ENCODE results near the gene MMAB.
A peak's percentile ranks its signal among the peaks of the same experiment; 100 is the strongest.

Gene MMAB

DNA sequence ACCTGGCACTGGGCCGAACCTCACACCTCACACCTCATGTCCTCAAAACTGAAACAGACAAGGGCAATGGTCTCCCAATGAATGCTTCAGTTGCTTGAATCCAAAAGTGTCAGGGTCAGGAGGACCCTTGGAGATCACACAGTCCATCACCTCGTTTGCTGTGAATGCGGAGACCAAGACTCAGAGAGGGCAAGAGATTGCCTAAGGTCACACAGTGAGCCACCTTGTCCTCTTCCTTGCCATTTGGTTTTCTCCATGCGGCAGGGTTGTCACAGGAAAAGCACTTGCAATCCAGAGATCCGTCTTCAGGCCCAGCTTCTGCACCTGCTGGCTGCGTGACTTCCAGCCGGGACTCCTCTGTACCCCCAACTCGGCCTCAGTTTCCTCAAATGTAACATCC is 28.3 kb upstream of the MMAB start:
- DNase-seq, result no peak

GRCh38 chr12:109600995-109601394 is 27.7 kb upstream of the MMAB start:
- DNase-seq, result no peak

- no peak for DNase-seq
Measured at GRCh38 chr12:109600481-109600880, 27.2 kb upstream of the MMAB start.

DNA sequence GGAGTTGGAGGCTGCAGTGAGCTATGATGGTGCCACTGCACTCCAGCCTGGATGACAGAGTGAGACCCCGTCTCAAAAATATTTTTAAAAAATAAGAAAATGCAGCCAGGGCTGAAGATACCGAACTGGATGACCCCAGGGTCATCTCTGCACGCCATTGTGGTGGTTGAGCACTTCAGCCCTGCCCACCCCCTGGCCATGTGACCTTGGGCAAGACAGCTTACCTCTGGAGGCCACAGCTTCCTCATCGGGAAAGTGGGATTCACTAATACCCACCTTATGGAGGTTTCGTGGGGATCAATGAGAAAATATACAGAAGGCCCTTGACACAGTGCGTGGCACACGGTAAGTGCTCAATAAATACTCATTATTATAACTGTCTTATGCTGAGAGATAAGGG is 25.8 kb upstream of the MMAB start:
- DNase-seq, result no peak

DNA sequence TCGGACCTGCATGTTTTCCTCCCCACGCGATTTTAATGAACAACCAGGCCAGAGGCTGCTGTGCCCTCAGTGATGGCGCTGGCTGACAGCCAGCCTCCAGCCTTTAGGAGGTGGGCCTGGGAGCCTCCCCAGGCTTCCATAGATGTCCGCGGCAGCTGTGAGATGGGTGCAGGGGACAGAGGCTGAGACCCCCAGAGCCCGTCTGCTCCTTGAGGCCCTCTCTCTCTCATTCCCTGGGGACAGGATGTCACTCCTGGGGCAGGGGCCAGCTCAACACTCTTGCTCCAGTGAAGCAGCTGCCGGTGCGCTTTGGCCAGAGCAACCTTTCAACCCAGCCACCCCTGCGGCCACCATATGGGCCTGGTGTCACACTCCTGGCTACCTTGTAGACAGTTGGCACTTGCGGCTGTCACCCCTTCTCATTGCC is 25.1 kb upstream of the MMAB start:
- no peak for DNase-seq

DNA sequence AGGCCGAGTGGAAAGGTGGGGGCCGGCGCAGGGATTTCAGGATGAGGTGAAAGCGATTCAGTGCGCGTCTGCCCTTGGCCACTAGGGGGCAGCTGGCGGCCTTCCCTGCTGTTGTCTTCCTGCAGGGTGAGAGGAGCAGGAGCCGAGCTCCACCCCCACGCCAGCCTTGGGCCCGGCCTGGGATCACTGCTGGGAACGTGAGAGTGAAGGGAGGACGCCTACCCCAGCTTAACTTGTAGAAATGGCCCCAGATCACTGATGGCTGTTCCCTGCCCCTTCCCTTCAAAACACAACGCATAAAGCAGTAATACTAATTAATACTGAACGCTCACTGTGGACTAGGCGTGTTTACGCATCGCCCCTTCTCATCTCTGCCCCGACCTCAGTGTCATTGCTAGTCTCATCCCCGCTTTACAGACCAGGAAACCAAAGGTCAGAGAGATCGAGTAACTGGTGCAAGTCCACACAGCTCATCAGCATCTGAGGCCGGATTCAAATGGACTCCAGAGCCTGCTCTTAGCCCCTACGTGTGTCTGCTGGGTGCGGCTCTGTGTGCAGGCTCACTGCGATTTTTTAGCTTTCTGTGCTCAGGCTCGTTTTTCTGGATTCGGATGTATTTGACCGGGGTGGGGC is 24.6 kb upstream of the MMAB start:
- peak; percentile 59 for DNase-seq

DNA sequence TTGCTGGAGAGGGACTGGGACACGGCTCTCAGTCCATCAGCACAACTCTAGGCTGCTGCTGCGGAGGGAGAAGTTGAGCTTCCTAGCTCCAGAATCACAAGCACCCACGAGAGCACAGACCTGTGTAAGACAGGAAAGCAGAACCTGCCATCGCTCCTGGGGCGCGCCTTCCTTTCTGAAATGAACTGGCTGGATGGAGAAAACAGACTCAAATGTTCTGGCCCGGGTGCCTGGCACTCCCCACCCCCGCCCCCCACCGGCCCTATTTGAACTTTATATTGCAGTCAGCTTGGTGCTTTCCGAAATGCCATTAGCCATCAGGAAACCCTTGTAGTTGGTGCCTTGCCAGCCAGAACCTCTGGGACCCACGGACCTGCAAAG is 24.1 kb upstream of the MMAB start:
- DNase-seq, result no peak

DNA sequence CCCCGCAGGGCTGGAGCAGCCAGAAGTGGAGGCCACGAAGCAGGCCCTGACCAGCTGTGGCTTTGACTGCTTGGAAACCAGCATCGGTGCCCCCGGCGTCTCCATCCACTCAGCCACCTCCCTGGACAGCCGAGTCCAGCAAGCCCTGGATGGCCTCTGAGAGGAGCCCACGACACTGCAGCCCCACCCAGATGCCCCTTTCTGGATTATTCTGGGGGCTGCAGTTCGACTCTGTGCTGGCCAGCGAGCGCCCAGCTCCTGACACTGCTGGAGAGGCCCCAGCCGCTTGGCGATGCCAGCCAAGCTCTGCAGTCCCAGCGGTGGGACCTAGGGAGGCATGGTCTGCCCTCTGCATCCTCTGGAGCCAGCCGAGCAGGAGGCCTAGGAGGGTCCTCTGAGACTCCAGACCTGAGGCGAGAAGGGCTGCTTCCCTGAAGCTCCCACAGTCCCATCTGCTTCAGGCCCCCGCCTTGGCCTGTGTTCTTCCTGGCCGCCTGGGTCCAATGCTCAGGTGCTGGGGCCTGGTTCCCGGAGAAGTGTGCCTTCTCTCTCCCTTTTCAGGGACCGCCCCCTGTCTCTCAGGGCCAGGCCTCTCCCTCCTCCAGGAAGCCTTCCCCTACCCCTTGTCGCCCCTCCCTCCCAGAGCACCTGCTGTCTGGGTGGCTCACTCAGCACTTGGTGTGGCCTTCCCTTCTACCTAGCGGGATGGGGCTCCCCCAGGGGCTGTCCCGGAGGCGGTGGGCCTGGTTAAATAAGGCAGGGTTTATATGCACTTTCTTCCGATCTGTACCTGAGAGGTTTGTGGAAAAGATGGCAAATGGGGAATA is 23.3 kb upstream of the MMAB start:
- no peak for DNase-seq

DNA sequence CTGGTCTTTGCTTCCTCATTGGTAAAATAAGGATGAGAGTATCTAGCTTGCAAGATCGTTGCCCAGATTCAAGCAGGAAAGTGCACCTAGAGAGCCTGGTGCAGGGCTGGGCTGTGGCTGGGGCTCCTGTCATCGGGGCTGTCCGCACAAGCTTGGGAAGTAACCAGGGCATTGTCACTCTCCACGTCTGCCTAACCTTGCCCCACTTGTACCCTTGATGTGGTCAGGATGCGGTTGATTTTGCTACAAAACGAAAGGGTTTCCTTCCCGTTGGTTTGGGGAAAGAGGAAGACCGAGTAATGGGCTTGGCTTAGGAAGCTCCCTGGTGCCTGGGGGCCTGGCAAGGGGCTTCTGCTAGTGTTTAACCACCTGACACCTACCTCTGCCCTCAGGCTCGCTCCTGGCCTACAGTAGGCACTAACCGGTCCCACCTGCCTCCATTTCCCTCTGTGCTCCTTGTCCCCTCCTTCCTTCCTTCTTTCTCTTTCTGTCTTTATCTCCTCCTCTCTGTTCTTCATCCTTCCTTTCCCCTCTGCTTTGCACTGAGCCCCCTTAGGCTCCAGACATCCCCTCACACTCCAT is 22.1 kb upstream of the MMAB start:
- peak; percentile 13 for DNase-seq

DNA sequence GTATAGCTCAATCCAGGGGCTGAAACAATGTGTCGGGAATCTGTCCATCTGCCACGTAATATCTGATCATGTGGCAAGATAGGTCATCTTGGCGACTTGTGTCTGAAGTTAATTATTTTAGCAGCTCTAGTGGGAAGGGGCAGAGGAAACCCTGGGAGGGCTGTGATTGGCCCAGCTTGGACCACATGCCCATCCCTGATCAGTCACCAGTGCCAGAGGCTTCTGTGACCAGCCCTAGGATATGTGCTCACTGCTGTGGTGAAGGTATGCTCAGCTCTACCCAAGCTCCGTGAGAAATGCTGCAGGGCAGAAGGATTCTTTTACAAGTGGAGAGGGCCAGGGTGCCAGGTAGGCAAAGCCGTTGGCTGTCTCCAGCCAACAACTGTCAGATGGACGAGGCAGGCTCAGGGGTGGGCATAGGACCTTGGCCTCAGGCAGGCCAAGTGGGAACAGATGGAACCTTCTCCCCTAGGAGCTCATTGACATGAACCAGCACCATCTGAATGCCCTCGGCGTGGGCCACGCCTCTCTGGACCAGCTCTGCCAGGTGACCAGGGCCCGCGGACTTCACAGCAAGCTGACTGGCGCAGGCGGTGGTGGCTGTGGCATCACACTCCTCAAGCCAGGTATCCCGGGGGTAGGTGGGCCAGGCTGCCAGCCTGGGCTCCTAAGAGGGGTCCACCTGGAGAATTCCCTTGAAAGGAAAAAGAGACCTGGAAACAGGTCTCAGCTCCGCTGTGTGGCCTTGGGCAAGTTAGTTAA is 21.4 kb upstream of the MMAB start:
- no peak for DNase-seq

DNA sequence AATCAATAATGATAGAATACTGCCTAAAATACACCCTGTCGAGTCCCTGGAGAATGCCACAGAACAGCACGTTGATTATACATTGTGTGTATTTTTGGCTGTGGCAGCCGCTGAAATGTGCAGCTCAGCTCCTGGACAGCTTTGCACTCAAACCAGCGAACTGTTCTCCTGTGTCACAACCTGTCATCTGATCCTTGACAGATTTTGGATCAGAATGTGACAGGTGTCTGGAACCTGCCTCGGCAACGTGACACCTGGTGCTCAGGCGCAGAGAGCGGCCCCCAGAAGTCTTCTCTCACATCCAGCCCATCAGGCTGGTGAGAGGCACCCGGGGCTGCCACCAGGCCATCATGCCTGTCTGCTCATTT is 19.6 kb upstream of the MMAB start:
- DNase-seq, result no peak

DNA sequence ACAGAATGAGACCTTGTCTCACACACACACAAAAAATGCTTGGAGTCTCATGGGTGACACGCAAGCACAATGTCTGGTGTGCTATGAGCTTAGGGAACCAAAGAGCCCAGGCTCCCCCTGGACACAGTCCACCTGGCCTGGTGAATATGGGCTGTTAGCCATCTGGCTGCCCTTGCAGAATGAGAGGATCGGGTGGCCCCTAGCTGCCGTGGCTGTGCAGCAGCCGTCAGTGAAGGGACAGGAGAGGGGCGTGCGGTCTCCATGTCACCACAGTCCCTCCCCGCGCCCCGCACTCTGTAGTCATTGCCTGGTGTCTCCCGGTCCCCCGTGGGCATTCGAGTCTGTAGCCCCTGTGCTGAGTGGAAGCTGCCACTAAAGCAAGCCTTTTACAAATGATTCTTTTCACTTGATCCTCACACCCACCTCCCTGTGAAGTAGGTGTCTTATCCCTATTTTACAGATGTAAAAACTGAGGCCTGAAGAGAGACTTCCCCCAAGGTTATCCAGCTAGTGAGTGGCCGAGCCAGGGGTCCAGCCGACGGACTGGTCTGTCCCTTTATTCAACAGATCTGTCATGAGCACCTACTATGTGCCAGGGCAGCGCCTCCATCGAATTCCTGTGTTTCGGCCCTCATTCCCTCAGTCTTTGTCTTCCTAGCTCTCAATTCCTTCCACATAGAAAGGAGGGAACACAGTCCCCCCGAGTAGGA is 19.0 kb upstream of the MMAB start:
- DNase-seq, result no peak

DNA sequence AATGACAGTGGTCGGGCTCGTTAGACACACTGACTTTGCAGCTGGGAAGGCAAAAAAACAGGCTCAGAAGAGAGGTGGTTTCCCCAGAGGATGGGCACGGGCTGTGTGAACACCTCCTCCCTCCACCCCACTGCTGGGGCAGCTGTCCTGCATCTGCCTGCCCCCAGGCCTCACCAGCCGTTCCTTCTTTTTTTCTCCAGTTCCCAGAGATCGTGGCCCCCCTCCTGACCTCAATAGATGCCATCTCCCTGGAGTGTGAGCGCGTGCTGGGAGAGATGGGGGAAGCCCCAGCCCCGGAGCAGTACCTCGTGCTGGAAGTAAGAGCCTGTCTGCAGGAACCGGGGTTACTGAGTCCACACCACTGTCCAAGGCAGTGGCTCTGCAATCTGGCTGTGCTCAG is 17.7 kb upstream of the MMAB start:
- no peak for DNase-seq

GRCh38 chr12:109590566-109590965 is 17.3 kb upstream of the MMAB start:
- DNase-seq, result no peak

GRCh38 chr12:109589691-109590245 is 16.5 kb upstream of the MMAB start:
- DNase-seq, result no peak

DNA sequence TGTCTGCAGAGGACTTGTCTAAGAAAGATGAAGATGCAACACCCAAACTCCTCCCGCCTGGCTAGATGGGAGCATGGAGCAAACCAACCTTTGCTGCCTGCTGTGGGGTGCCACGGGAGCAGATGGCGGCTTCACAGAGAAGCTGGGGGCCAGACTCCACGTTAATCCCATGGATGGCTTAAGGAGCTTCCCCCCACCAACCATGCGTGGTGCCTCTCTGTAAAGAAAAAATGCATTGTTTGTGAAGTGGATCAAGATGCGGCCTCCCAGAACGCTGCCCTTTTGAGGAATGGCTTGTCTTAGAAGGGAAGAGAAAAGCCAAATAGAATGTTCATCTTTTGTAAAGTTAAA is 15.9 kb upstream of the MMAB start:
- DNase-seq, result no peak

DNA sequence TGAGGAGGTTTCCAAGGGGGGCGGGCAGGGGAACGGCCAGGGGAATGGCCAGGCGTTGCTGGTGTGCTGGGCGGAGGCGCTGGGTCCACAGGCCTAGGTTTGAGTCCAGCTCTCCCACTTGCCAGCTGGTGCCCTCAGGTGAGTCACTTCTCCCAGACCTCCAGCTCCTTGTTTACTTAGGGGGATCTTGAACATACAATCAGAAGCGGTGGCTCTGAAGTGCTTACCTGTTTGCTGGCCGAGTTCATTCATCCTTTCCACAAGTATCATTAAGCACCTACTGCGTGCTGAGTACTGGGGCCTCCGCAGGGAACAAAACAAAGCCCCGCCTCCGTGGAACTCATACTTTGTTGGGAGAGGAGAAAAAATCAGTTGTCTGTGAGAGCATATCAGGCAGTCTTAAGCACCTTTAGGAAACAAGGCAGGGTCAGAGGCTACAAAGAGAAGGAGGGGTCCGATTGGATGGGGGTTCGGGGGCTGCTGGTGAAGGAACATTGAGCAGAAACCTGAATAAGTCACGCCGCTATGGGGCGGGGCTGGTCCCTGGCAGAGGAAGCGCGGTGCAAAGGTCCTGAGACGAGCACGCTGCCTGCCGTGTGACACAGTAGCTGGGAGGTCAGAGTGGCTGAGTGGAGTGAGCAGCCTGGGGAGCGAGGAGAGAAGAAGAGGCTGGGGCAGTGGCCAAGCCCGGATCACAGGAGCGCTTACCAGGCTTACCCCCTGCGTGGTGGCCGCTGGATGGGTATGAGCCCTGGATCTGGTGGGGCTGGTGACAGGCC is 15.3 kb upstream of the MMAB start:
- DNase-seq, result no peak

DNA sequence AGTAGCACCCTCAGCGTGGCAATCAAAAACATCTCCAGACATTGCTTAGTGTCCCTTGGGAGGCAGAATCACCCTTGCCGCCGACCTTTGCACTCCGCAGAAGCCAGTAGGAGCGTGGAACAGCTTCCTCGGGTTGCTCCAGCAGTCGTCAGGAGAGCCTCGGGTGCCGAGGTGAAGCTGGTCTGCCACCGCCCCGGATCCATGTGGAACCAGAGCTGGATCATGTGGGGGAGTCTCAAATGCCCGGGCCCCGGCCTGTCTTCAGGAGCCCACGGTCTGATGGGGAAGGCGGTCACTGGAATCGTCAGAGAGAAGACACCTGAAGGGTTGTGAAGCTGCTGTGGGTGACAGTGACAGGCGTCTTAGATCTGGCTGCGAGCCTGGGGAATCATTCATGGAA is 14.6 kb upstream of the MMAB start:
- DNase-seq, result no peak

DNA sequence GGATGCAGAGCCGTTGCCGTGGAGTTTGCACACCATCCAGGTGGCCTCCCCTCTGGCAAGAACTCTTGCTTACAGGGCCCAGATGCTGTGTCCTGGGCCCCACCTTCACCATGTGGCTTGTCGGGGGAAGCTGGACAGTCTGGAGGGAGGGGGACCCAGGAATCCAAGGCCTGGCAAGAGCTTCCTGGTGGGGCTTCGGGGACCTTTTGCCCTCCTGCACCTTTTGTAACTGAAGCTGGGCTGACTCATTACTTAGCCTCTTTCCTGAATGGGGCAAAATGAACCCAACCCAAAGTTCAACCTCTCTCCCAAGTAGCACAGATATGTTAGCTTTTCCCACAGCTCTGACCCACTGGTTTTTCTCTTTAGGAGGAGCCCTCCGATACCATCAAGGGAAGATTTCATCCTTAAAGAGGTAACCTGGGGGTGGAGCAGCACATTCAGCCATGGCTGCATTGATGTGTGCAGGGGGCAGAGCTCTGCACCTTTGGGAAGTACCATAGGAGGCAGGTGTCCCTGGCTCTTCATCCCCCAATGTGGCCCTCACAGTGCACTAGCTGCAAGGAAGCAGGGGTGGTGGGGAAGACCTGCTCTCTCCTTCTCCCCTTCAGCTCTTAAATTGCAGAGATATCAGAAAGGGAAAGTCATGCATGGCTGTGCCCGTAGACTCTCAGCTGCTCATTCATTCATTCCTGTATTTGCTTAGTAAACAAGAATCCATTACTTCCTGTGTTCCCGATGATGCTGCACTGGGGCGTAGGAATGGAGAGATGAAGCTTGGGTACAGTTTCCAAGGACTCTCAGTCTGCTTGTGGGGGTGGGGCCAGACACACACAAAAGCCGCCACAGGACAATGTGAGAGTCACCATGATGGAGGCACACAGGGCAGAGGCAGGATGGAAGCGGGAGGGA is 13.3 kb upstream of the MMAB start:
- DNase-seq, result no peak

GRCh38 chr12:109583733-109584132 is 10.4 kb upstream of the MMAB start:
- no peak for DNase-seq

DNA sequence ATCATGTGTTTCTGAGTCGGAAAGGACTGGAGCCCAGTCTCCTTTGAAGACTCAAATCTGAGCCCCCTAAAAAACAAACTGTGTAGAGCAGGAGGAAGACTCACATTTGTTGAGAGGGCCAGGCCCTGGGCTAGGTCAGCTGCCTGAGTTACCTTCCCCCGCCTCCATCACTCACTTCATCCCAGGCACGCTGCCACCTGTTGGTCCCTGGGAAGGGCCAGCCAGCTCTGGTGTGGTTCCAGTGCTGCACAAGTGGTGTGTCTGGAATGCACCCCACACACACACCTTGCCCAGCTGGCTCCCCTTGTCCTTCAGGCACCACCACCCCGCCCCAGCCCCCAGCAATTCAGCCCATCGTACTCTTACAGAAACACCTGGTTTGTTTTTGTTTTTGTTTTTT is 9.3 kb upstream of the MMAB start:
- DNase-seq, result no peak
